Measurements from ENCODE around the gene LRRC1. TPM values are rescaled to one million over a fixed set of nuclear protein-coding genes. Genes with fewer than 3 reads are reported as not detected.
A peak's percentile ranks its signal among the peaks of the same experiment; 100 is the strongest.

Gene LRRC1
- total RNA-seq, 1 experiment from 2014 or later, result 18.1 TPM

DNA sequence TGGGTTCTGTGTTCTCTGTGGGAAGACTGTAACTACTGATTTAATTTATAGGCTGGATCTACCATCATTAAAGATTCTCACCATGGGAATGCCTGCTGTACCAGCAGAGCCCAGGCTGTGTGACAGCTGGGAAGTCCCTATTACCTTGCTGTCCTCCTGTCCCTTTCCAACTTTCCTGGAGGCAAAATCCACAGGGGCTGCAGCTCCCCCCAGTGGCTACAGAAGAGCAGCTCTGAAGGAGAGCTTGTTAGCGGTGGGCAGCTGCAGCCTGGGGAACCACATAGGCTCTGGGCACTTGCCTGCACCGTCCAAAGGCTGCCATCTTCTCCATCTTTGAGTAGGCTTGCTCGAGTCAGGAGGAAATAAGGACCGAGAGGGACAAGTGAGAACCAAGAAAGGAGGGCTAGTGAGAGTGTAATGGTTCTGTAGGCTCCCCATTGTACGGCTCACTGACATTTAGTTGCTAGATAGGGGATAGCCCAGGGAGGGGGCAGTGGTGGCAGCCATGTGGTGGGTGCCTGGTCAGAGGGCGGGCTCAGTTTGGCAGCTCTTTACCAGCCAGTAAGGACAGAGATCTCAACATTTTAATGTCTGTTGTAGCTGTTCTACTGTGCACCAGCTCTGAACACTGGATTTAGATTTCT is 161.4 kb downstream of the LRRC1 start:
- no TSS peak for BruUV-seq (replicated peaks)
- H3K4me2 ChIP-seq (ENCODE audit: low read length), result peak overlapping the region; percentile 38
- peak overlapping the region; percentile 50; the same call in 1 of the 2 replicates for H2AFZ ChIP-seq (ENCODE audit: low read length)

DNA sequence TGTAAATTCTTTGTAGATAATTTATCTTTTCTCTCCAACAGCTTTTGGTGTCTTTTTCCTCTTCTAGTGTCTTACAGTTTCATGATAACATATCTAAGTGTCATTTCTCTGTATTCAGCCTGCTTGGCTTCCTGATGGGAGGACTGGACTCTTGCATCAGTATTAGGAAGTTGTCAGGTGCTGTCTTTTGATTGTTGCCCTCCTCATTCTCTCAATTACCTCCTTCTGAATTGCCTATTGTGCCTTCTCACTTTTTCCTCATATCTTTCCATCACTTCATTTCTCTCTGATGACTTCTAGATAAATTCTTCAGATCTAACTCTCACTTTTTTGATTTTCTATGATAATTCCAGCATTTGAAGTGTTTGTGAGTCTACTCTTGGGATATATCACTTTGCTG is 162.0 kb downstream of the LRRC1 start:
- BruUV-seq (replicated peaks), result no TSS peak
- no peak for DNase-seq
- Histone ChIP-seq H3K9me3 (ENCODE audit: low read length) (no peaks in the 10 kb centered on the region), H3K9ac (ENCODE audit: low read length) (no peak overlapping the region), H3K9me2 (replicated peaks; ENCODE audit: low read length) (no peaks in the 10 kb centered on the region), H3F3A (ENCODE audit: low read length, unreplicated experiment) (peaks cover 3% of the 10 kb centered on the region), H3K4me3 (ENCODE audit: low read length) (no peak overlapping the region), H3K27ac (ENCODE audit: low read length) (no peak overlapping the region), H4K20me1 (ENCODE audit: low read length) (no peaks in the 10 kb centered on the region), H3K4me2 (ENCODE audit: low read length) (no peak overlapping the region), H3K36me3 (ENCODE audit: low read depth, low read length) (no peaks in the 10 kb centered on the region), H2AFZ (ENCODE audit: low read length) (peak overlapping the region; percentile 50; the same call in 1 of the 2 replicates), H3K79me2 (ENCODE audit: low read length) (no peaks in the 10 kb centered on the region), H3K27me3 (ENCODE audit: low read length) (no peaks in the 10 kb centered on the region), H3K4me1 (ENCODE audit: insufficient read depth, low read length) (peaks cover 21% of the 10 kb centered on the region)
- ChIA-PET CTCF (interaction anchor here (0.6 to 2.2 kb wide), 9 partner anchors 141 to 463 kb away, joined by 3 to 42 read pairs (median 7); partner anchors contain the start of gene LRRC1), POLR2A (ENCODE audit: unreplicated experiment) (interaction anchor here (1.3 kb wide), 1 partner anchor 163 kb away, joined by 5 read pairs; no protein-coding TSS in a partner anchor)
- intact Hi-C loops (cut with micrococcal nuclease), result loop anchor here (1.0 to 5.0 kb wide), 4 partner anchors 145 to 238 kb away; no protein-coding TSS in a partner anchor
- TF ChIP-seq EZH2phosphoT487 (IDR thresholded peaks at IDR 0.05; ENCODE audit: borderline replicate concordance, low read length), result no peak
- TF ChIP-seq EZH2 (IDR thresholded peaks at IDR 0.05; ENCODE audit: low read length, unreplicated experiment), result no peak
- TF ChIP-seq, protein P1, sequence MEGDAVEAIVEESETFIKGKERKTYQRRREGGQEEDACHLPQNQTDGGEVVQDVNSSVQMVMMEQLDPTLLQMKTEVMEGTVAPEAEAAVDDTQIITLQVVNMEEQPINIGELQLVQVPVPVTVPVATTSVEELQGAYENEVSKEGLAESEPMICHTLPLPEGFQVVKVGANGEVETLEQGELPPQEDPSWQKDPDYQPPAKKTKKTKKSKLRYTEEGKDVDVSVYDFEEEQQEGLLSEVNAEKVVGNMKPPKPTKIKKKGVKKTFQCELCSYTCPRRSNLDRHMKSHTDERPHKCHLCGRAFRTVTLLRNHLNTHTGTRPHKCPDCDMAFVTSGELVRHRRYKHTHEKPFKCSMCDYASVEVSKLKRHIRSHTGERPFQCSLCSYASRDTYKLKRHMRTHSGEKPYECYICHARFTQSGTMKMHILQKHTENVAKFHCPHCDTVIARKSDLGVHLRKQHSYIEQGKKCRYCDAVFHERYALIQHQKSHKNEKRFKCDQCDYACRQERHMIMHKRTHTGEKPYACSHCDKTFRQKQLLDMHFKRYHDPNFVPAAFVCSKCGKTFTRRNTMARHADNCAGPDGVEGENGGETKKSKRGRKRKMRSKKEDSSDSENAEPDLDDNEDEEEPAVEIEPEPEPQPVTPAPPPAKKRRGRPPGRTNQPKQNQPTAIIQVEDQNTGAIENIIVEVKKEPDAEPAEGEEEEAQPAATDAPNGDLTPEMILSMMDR (conservative IDR thresholded peaks at IDR 0.05; ENCODE audit: low read depth, low read length), result no peak
- ATAC-seq, result no peak

More for the DNA sequence above, 161.4 kb downstream of the LRRC1 start:
- ChIA-PET POLR2A (ENCODE audit: unreplicated experiment) (interaction anchor here (0.9 to 1.3 kb wide), 3 partner anchors 161 to 221 kb away, joined by 5 to 11 read pairs (median 6); partner anchors contain the start of gene LRRC1), CTCF (interaction anchor here (0.5 to 2.2 kb wide), 14 partner anchors 9 to 463 kb away, joined by 3 to 42 read pairs (median 4); partner anchors contain the start of gene LRRC1)
- no peaks in the 10 kb centered on the region for H3K79me2 ChIP-seq (ENCODE audit: low read length)
- H3K4me3 ChIP-seq (ENCODE audit: low read length), result no peak overlapping the region
- H3K36me3 ChIP-seq (ENCODE audit: low read depth, low read length), result no peaks in the 10 kb centered on the region
- ATAC-seq (peak; percentile 89), DNase-seq (peak; percentile 89)
- intact Hi-C loops (cut with micrococcal nuclease), result loop anchor here (1.0 to 5.0 kb wide), 4 partner anchors 144 to 237 kb away; no protein-coding TSS in a partner anchor
- peaks cover 3% of the 10 kb centered on the region for H3F3A ChIP-seq (ENCODE audit: low read length, unreplicated experiment)
- H3K4me1 ChIP-seq (ENCODE audit: insufficient read depth, low read length), result peaks cover 20% of the 10 kb centered on the region
- H3K9ac ChIP-seq (ENCODE audit: low read length), result no peak overlapping the region
- no peak overlapping the region for H3K27ac ChIP-seq (ENCODE audit: low read length)
- H4K20me1 ChIP-seq (ENCODE audit: low read length), result no peaks in the 10 kb centered on the region
- no peaks in the 10 kb centered on the region for H3K9me3 ChIP-seq (ENCODE audit: low read length)
- no peak for TF ChIP-seq EZH2phosphoT487 (IDR thresholded peaks at IDR 0.05; ENCODE audit: borderline replicate concordance, low read length)
- no peak for TF ChIP-seq EZH2 (IDR thresholded peaks at IDR 0.05; ENCODE audit: low read length, unreplicated experiment)
- TF ChIP-seq, protein P1 (conservative IDR thresholded peaks at IDR 0.05; ENCODE audit: low read depth, low read length), result peak; percentile 94
- no peaks in the 10 kb centered on the region for H3K27me3 ChIP-seq (ENCODE audit: low read length)
- no peaks in the 10 kb centered on the region for H3K9me2 ChIP-seq (replicated peaks; ENCODE audit: low read length)

Data from PC-3 (cell line).